Measurements from ENCODE around the gene FCHO1. TPM values are rescaled to one million over a fixed set of nuclear protein-coding genes. Genes with fewer than 3 reads are reported as not detected.
A peak's percentile ranks its signal among the peaks of the same experiment; 100 is the strongest.

Gene FCHO1
- total and polyA plus RNA-seq, 2 donors (not counting 1 experiment from before 2014, with no cell fraction given), result 85.7 to 149 TPM

DNA sequence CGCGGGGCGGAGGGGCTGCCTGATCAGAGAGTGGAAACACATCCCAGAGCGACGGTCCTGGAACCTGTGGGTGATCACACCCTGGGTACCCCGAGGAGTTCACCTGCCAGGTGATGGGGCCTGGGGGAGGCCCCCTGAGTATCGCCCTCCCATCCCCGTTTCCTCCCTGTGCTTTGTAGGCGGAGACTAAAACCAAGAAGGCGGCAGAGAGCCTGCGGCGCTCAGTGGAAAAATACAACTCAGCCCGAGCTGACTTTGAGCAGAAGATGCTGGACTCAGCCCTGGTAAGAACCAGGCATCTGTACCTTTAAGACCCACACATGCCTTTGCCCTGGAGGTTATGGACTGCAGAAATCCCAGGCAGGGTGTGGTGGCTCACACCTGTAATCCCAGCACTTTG, 19.3 kb downstream of the FCHO1 start:
- no peaks in the 10 kb centered on the region for H3K9me3 Mint-ChIP-seq (ENCODE audit: insufficient read depth)
- ATAC-seq (ENCODE audit: low read depth) (no peak), DNase-seq (no peak)
- peaks cover 17% of the 10 kb centered on the region for H3K4me1 Mint-ChIP-seq
- H3K4me1 ChIP-seq (ENCODE audit: control insufficient read depth in 2 of 2, insufficient read depth in 2 of 2, low read length in 2 of 2), result peaks cover 9 to 11% of the 10 kb centered on the region in 2 donors
- H3K4me3 ChIP-seq (ENCODE audit: control extremely low read depth in 1 of 5, extremely low read depth in 1 of 5, insufficient read depth in 1 of 5, low read depth in 2 of 5, low read length in 4 of 5), result no peak overlapping the region
- TF ChIP-seq CTCF (IDR thresholded peaks at IDR 0.05) (no peak), EZH2 (IDR thresholded peaks at IDR 0.05; ENCODE audit: borderline replicate concordance, insufficient read depth, low read depth, low read length, poor library complexity, severe bottlenecking) (no peak)
- ChIA-PET CTCF (interaction anchor here (0.9 kb wide), 1 partner anchor 10 kb away, joined by 3 read pairs; no protein-coding TSS in a partner anchor), POLR2A (no interaction called here)
- H3K4me2 ChIP-seq (replicated peaks; ENCODE audit: low read depth, low read length, poor library complexity, severe bottlenecking), result no peak overlapping the region
- H4K20me1 ChIP-seq (ENCODE audit: control insufficient read depth, insufficient read depth, low read length, poor library complexity, severe bottlenecking), result peaks cover 32% of the 10 kb centered on the region
- WGBS (ENCODE audit: insufficient coverage), result 78% methylated on average over 11 of the region's 13 CpGs
- H3K27me3 ChIP-seq (replicated peaks in 1 of 4; ENCODE audit: control extremely low read depth in 1 of 4, control insufficient read depth in 3 of 4, insufficient read depth in 4 of 4, low read length in 3 of 4), result no peaks in the 10 kb centered on the region
- H3K9me3 ChIP-seq (ENCODE audit: control extremely low read depth in 1 of 3, control insufficient read depth in 2 of 3, insufficient read depth in 1 of 3, low read length in 2 of 3), result no peaks in the 10 kb centered on the region
- H3K27ac Mint-ChIP-seq, result no peak overlapping the region
- H3K4me3 Mint-ChIP-seq, result no peak overlapping the region
- no peak overlapping the region for H3K9ac ChIP-seq (ENCODE audit: low read length)
- no peak overlapping the region for H2AFZ ChIP-seq (ENCODE audit: insufficient read depth, low read depth, low read length, poor library complexity, severe bottlenecking)
- no peaks in the 10 kb centered on the region for H3K27me3 Mint-ChIP-seq
- intact Hi-C loops (cut with micrococcal nuclease), result no loop called here
- H3K36me3 ChIP-seq (replicated peaks in 1 of 2; ENCODE audit: control extremely low read depth in 1 of 2, control insufficient read depth in 1 of 2, extremely low read depth in 1 of 2, insufficient read depth in 2 of 2, low read length in 1 of 2), result peaks cover 3 to 75% of the 10 kb centered on the region in 2 experiments
- peaks cover 37% of the 10 kb centered on the region for H3K79me2 ChIP-seq (ENCODE audit: control insufficient read depth, insufficient read depth, low read length)
- H3K27ac ChIP-seq (ENCODE audit: low read length in 2 of 2), result no peak overlapping the region

- CTCF ChIA-PET, result interaction anchor here (1.3 kb wide), 1 partner anchor 18 kb away, joined by 7 read pairs; no protein-coding TSS in a partner anchor
- H3K27me3 ChIP-seq (replicated peaks in 1 of 4; ENCODE audit: control extremely low read depth in 1 of 4, control insufficient read depth in 3 of 4, insufficient read depth in 4 of 4, low read length in 3 of 4), result no peaks in the 10 kb centered on the region
- H3K9me3 ChIP-seq (ENCODE audit: control extremely low read depth in 1 of 3, control insufficient read depth in 2 of 3, insufficient read depth in 1 of 3, low read length in 2 of 3), result no peaks in the 10 kb centered on the region
- H3K4me1 ChIP-seq (ENCODE audit: control insufficient read depth in 2 of 2, insufficient read depth in 2 of 2, low read length in 2 of 2), result peaks cover 23 to 26% of the 10 kb centered on the region in 2 donors
- no peak overlapping the region for H2AFZ ChIP-seq (ENCODE audit: insufficient read depth, low read depth, low read length, poor library complexity, severe bottlenecking)
- DNase-seq (no peak), ATAC-seq (ENCODE audit: low read depth) (no peak)
- TF ChIP-seq CTCF (IDR thresholded peaks at IDR 0.05) (no peak), EZH2 (IDR thresholded peaks at IDR 0.05; ENCODE audit: borderline replicate concordance, insufficient read depth, low read depth, low read length, poor library complexity, severe bottlenecking) (no peak)
- no peaks in the 10 kb centered on the region for H3K27me3 Mint-ChIP-seq
- H3K4me1 Mint-ChIP-seq, result peaks cover 25% of the 10 kb centered on the region
- H3K9ac ChIP-seq (ENCODE audit: low read length), result no peak overlapping the region
- H3K4me3 ChIP-seq (ENCODE audit: control extremely low read depth in 1 of 5, extremely low read depth in 1 of 5, insufficient read depth in 1 of 5, low read depth in 2 of 5, low read length in 4 of 5), result no peak overlapping the region
- 96% methylated on average over 3 of the region's 4 CpGs for WGBS (ENCODE audit: insufficient coverage)
- H3K36me3 ChIP-seq (replicated peaks in 1 of 2; ENCODE audit: control extremely low read depth in 1 of 2, control insufficient read depth in 1 of 2, extremely low read depth in 1 of 2, insufficient read depth in 2 of 2, low read length in 1 of 2), result peaks cover 3 to 75% of the 10 kb centered on the region in 2 experiments
- peaks cover 23% of the 10 kb centered on the region for H4K20me1 ChIP-seq (ENCODE audit: control insufficient read depth, insufficient read depth, low read length, poor library complexity, severe bottlenecking)
- peaks cover 30% of the 10 kb centered on the region for H3K79me2 ChIP-seq (ENCODE audit: control insufficient read depth, insufficient read depth, low read length)
- H3K9me3 Mint-ChIP-seq (ENCODE audit: insufficient read depth), result no peaks in the 10 kb centered on the region
- POLR2A ChIA-PET, result no interaction called here
- no peak overlapping the region for H3K4me3 Mint-ChIP-seq
- intact Hi-C loops (cut with micrococcal nuclease), result no loop called here
- H3K27ac Mint-ChIP-seq, result peak overlapping the region; percentile 84
- H3K4me2 ChIP-seq (replicated peaks; ENCODE audit: low read depth, low read length, poor library complexity, severe bottlenecking), result no peak overlapping the region
- H3K27ac ChIP-seq (ENCODE audit: low read length in 2 of 2), result no peak overlapping the region
These were observed 20.9 kb downstream of the FCHO1 start for GRCh38 chr19:17772172-17772571.

Data from B cell (primary cell).